Measurements from ENCODE around the gene HECTD1.
"Not testable (repeated sequence)": the region's sequence is repeated elsewhere in the genome, so short reads cannot be mapped to it uniquely, and the experiment has no call there.

Gene HECTD1

DNA sequence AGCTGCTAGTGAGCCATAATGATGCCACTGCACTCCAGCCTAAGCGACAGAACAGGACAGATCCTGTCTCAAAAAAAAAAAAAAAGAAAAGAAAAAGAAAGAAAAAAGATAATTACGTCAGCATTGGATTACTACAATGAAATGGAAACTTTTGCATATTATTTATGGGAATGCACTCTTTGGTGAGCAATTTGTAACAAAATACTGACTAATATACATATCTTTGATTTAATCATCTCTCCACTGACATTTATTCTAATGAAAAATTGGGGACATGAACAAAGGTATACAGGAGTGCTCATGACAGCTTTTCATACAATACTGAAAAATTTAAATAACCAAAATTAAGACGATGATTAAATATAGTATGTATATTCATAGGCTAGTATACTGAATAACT lies 27.9 kb upstream of the HECTD1 start:
- no peak for DNase-seq (ENCODE audit: low spot score)
- in situ Hi-C loops (cut with MboI; ENCODE audit: low pct_unique_long_range_greater_than_20kb, low sequenced_read_pairs, unreplicated experiment): no loop called here
- TF ChIP-seq, protein P1, sequence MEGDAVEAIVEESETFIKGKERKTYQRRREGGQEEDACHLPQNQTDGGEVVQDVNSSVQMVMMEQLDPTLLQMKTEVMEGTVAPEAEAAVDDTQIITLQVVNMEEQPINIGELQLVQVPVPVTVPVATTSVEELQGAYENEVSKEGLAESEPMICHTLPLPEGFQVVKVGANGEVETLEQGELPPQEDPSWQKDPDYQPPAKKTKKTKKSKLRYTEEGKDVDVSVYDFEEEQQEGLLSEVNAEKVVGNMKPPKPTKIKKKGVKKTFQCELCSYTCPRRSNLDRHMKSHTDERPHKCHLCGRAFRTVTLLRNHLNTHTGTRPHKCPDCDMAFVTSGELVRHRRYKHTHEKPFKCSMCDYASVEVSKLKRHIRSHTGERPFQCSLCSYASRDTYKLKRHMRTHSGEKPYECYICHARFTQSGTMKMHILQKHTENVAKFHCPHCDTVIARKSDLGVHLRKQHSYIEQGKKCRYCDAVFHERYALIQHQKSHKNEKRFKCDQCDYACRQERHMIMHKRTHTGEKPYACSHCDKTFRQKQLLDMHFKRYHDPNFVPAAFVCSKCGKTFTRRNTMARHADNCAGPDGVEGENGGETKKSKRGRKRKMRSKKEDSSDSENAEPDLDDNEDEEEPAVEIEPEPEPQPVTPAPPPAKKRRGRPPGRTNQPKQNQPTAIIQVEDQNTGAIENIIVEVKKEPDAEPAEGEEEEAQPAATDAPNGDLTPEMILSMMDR (IDR thresholded peaks at IDR 0.05; ENCODE audit: extremely low read depth, insufficient read depth, missing control alignments): no peak

DNA sequence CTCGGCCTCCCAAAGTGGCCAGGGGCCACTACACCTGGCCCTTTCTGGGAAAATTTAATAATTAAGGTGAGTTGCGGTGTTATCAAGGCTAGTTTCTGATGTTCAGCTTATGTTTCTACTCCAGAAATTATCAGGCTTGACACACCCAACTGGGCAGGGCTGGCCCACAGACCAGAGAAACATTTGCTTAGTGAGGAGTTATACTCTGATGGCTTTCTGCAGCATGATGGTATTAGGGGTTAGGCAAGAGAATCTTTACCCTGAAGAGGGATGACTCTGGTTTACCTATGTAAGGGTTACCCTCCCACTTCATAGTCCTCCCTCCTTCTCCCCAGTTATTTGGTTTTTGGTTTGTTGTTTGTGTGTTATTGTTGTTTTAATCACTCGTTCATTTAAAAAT lies 24.5 kb upstream of the HECTD1 start:
- DNase-seq (ENCODE audit: low spot score): no peak
- in situ Hi-C loops (cut with MboI; ENCODE audit: low pct_unique_long_range_greater_than_20kb, low sequenced_read_pairs, unreplicated experiment): no loop called here
- TF ChIP-seq, protein P1 (IDR thresholded peaks at IDR 0.05; ENCODE audit: extremely low read depth, insufficient read depth, missing control alignments): no peak

DNA sequence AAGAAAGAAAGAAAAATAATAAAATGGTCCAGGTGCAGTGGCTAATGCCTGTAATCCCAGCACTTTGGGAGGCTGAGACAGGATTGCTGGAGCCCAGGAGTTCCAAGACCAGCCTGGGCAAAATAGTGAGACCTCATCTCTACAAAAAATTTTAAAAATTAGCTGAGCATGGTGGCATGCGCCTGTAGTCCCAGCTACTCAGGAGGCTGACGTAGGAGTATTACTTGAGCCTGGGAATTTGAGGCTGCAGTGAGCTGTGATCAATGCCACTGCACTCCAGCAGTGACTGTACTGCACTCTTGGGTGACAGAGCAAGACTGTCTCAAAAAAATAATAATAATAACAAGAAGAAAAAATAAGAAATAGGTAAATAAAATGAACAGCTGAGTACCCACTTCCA lies 23.7 kb upstream of the HECTD1 start:
- DNase-seq (ENCODE audit: low spot score); in situ Hi-C loops (cut with MboI; ENCODE audit: low pct_unique_long_range_greater_than_20kb, low sequenced_read_pairs, unreplicated experiment): not testable (repeated sequence)

DNA sequence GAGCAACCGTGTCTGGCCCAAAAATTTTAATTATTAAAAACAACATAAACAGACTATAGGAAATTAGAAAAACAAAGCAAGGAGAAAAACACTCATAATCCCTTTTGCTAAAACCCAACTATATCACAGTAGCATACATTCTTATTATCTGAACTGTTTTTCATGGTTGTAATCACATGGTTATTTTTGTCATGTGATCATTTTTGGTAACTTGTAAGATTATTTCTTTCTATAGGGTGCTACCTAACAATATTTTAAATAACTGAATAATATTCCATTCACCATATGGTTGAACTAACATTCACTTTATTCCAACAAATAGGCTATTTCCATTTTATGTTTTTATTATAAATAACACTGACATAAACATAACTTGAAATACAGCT lies 23.0 kb upstream of the HECTD1 start:
- TF ChIP-seq, protein P1 (IDR thresholded peaks at IDR 0.05; ENCODE audit: extremely low read depth, insufficient read depth, missing control alignments): no peak
- in situ Hi-C loops (cut with MboI; ENCODE audit: low pct_unique_long_range_greater_than_20kb, low sequenced_read_pairs, unreplicated experiment): no loop called here

DNA sequence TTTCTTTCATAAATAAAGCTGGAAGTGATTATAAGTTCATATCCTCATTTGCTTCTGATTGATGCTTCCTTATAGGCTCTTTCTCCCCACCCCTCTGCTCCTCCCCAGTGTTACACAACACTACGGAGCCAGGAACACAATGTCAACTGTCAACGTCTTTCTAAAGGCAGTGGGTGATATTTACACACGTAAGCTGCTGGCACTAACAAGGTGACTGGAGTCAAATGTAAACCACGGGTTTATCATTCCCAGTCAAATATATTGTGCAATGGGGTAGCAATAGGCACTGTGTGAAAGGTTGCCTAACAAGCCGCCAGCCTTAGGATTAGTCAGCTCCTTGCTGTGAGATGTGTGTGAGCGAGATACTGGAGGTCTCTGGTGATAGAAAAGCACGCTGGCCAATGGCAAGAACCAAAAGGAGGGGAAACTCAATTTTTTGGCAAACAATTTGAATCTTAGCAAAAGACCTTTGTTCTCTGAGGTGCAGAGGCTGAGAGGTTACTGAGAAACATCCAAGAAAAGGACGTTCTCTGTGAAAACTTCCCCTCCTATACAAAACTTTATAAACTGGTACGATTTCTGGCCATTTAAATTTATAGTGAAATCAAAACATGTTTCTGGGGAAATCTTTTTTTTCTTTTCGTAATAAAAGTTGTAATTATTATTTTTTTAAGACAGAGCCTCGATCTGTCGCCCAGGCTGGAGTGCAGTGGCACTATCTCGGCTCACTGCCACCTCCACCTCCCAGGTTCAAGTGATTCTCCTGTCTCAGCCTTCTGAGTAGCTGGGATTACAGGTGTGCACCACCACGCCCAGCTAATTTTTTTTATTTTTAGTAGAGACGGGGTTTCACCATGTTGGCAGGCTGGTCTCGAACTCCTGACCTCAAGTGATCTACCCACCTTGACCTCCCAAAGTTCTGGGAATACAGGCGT lies 22.3 kb upstream of the HECTD1 start:
- TF ChIP-seq, protein P1 (IDR thresholded peaks at IDR 0.05; ENCODE audit: extremely low read depth, insufficient read depth, missing control alignments): no peak
- in situ Hi-C loops (cut with MboI; ENCODE audit: low pct_unique_long_range_greater_than_20kb, low sequenced_read_pairs, unreplicated experiment): no loop called here
- no peak for DNase-seq (ENCODE audit: low spot score)

More for the DNA sequence above, 23.0 kb upstream of the HECTD1 start:
- DNase-seq (ENCODE audit: low spot score): no peak

DNA sequence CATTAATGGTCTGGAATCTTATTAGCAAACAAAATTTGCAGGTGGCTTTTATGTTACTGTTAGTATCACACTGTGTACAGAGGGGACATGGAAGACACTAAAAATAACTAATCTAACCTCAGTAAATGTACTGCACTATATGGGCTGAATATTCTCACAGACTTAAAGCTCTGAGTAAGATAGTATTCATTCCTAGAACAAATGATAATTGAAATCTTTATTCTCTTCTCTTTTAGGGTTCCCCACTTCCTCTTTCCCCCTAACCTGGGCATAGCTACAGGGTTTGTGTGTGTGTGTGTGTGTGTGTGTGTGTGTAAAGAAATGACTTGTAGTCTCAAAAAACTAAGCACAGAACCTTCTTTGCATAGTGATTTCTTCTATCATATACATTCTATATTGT lies 21.4 kb upstream of the HECTD1 start:
- peak; percentile 69 for DNase-seq (ENCODE audit: low spot score)
- in situ Hi-C loops (cut with MboI; ENCODE audit: low pct_unique_long_range_greater_than_20kb, low sequenced_read_pairs, unreplicated experiment): no loop called here
- TF ChIP-seq, protein P1 (IDR thresholded peaks at IDR 0.05; ENCODE audit: extremely low read depth, insufficient read depth, missing control alignments): no peak

DNA sequence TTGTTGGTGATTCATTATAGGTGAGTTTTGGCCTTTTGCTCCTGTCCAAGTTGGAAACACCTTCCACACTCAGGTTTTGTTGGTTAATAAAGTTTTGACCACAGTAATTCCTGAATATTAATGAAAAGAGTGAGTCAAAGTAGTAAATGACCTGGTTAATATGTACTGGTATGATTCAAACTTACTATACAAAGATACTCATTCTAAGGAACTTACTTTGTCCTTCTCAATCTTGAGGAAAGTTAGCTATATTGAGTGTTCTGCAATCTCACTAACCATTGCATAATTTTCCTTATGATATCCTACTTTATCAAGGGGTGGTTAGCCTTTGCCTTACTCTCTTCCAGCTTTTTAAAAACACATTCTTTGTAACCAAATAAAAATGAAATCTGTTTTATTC lies 20.9 kb upstream of the HECTD1 start:
- TF ChIP-seq, protein P1 (IDR thresholded peaks at IDR 0.05; ENCODE audit: extremely low read depth, insufficient read depth, missing control alignments): no peak
- in situ Hi-C loops (cut with MboI; ENCODE audit: low pct_unique_long_range_greater_than_20kb, low sequenced_read_pairs, unreplicated experiment): no loop called here
- DNase-seq (ENCODE audit: low spot score): no peak
